HepG2 (cell line): ENCODE results near the gene CKAP2L. TPM values are rescaled to one million over a fixed set of nuclear protein-coding genes. Genes with fewer than 3 reads are reported as not detected.

Experiments
- ARID4A ChIP-seq: sonication (generic); formaldehyde crosslinking; IDR thresholded peaks from 2 replicates; pipeline ENCODE4 v1.5.0; 2020; ENCODE audit warnings: mild to moderate bottlenecking, missing genetic modification reagents, borderline replicate concordance
- GZF1 ChIP-seq: sonication (generic); formaldehyde crosslinking; IDR thresholded peaks from 2 replicates; pipeline ENCODE4 v1.5.1; 2020; ENCODE audit warnings: mild to moderate bottlenecking, missing genetic modification reagents
- MIER3 ChIP-seq: IDR thresholded peaks from 2 replicates; pipeline ENCODE4 v1.6.1; 2016; ENCODE audit warnings: missing compliant biosample characterization, borderline replicate concordance
- MZF1 ChIP-seq: sonication (generic); formaldehyde crosslinking; IDR thresholded peaks from 2 replicates; pipeline ENCODE4 v1.8.1; 2023; ENCODE audit warnings: mild to moderate bottlenecking, missing genetic modification reagents, borderline replicate concordance
- NFATC3 ChIP-seq: sonication (generic); formaldehyde crosslinking; IDR thresholded peaks from 2 replicates; pipeline ENCODE4 v1.5.1; 2020; ENCODE audit warnings: mild to moderate bottlenecking, missing genetic modification reagents
- NFKBIZ ChIP-seq: IDR thresholded peaks from 2 replicates; pipeline ENCODE4 v1.6.1; 2018; ENCODE audit warnings: missing genetic modification reagents, missing compliant biosample characterization
- PRMT3 ChIP-seq: sonication (generic); formaldehyde crosslinking; IDR thresholded peaks from 2 replicates; pipeline ENCODE4 v1.8.1; 2022; ENCODE audit warnings: low read depth, mild to moderate bottlenecking, moderate library complexity, missing genetic modification reagents, borderline replicate concordance
- RERE ChIP-seq: IDR thresholded peaks from 2 replicates; pipeline ENCODE4 v1.6.1; 2016; ENCODE audit warnings: low read depth, missing genetic modification reagents, missing compliant biosample characterization
- SP140L ChIP-seq: sonication (generic); formaldehyde crosslinking; IDR thresholded peaks from 2 replicates; pipeline ENCODE4 v1.4.0; 2020; ENCODE audit warnings: missing genetic modification reagents, borderline replicate concordance
- TCF7L2 ChIP-seq: IDR thresholded peaks from 2 replicates; pipeline ENCODE4 v1.6.1; 2011; ENCODE audit warnings: mild to moderate bottlenecking, low read depth, low read length, moderate library complexity
- ZNF354B ChIP-seq: sonication (generic); formaldehyde crosslinking; IDR thresholded peaks from 2 replicates; pipeline ENCODE4 v1.8.0; 2022; ENCODE audit warnings: mild to moderate bottlenecking, missing genetic modification reagents
- ZNF547 ChIP-seq: sonication (generic); formaldehyde crosslinking; IDR thresholded peaks from 2 replicates; pipeline ENCODE4 v1.5.1; 2020; ENCODE audit warnings: mild to moderate bottlenecking, missing genetic modification reagents
- ZNF709 ChIP-seq: sonication (generic); formaldehyde crosslinking; IDR thresholded peaks from 2 replicates; pipeline ENCODE4 v1.5.0; 2020; ENCODE audit warnings: mild to moderate bottlenecking, missing genetic modification reagents
- polyA plus RNA-seq, 8 experiments: library from polyadenylated mRNA; depleted of rRNA in 3 of 8; stranded (reverse) in 7 of 8; unstranded in 1 of 8; fragments of >200 nt; fragmentation: Illumina TruSeq in 4 of 8; extraction: Trizol in 4 of 8; gene quantifications; 2 replicates each; pipeline versions ENCODE4 v1.2.1 to v1.2.3, GENCODE V29; 2011 to 2016; ENCODE audit warnings: low read depth in 4 of 8, missing spikeins in 1 of 8, mixed read lengths in 1 of 8; ENCODE audit not compliant: insufficient read depth in 1 of 8
- total RNA-seq, 5 experiments: library from RNA; depleted of rRNA; stranded (reverse); fragments of >200 nt; fragmentation: Illumina TruSeq; extraction: Trizol; gene quantifications; 2 replicates each; pipeline ENCODE4 v1.2.3, GENCODE V29; 2016; ENCODE audit warnings: low read depth in 1 of 5

The CKAP2L gene
- total and polyA plus RNA-seq, 2 of the 13 experiments (the other 11 are each of a cell fraction or from before 2014, with no cell fraction given), result 7.1 to 9.5 TPM

- TF ChIP-seq ARID4A (CRISPR knock-in tag) (no peak; the same call in 1 of the 2 replicates), GZF1 (CRISPR knock-in tag) (no peak), SP140L (CRISPR knock-in tag) (no peak), NFATC3 (CRISPR knock-in tag) (no peak), ZNF354B (CRISPR knock-in tag) (no peak), PRMT3 (CRISPR knock-in tag) (no peak), MZF1 (no peak), MIER3 (no peak; the same call in 1 of the 2 replicates), ZNF709 (CRISPR knock-in tag) (no peak), NFKBIZ (0 out of 2 replicates have a peak, but pooled peaks have one; percentile 45), TCF7L2 (no peak), ZNF547 (CRISPR knock-in tag) (no peak), RERE (CRISPR knock-in tag) (no peak; the same call in 1 of the 2 replicates)
These were observed 39.5 kb upstream of the CKAP2L start (continued) for GRCh38 chr2:112803691-112804521.
